ENCODE data around the gene ANK3.

GRCh38 chr10:60040014-60040662, 349.5 kb downstream of the ANK3 start:
- TF ChIP-seq CTCF (IDR thresholded peaks at IDR 0.05 in 4 of 5, conservative IDR thresholded peaks at IDR 0.05 in 1 of 5): no peak
- TF ChIP-seq POLR2A (IDR thresholded peaks at IDR 0.05): no peak
